ENCODE measurements around the gene KIRREL1.

Gene KIRREL1

DNA sequence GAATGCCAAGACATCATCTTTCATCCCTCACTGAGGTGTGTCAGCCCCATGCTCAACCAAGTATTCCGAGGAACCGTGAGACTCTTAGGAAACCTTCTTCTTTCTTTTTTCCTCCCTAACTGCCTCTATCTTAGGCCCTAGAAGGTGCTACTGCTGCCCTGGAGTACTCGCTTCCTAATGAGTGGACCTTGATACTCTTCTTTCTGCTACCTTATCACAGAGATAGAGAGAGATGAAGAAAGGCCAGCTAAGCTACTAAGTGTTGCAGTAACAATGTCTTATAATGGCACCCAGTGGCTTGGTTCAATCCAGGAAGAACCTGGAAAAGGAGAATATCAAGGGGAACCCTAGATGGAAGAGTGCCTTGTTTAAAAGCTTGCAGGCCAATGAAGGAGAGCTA is 86.6 kb downstream of the KIRREL1 start:
- H3K9me3 ChIP-seq (ENCODE audit: low read length): no peaks in the 10 kb centered on the region
- H3K36me3 ChIP-seq (ENCODE audit: insufficient read depth, low read length): peaks cover 32% of the 10 kb centered on the region
- no peak overlapping the region for H2AFZ ChIP-seq (ENCODE audit: low read depth, low read length)
- H3K4me1 ChIP-seq (ENCODE audit: insufficient read depth, low read length): no peaks in the 10 kb centered on the region
- no peaks in the 10 kb centered on the region for H3K27me3 ChIP-seq (ENCODE audit: insufficient read depth, low read length)
- H3K4me3 ChIP-seq (ENCODE audit: low read length): no peak overlapping the region

- Histone ChIP-seq H3K27me3 (ENCODE audit: insufficient read depth, low read length) (no peaks in the 10 kb centered on the region), H3K36me3 (ENCODE audit: insufficient read depth, low read length) (peaks cover 52% of the 10 kb centered on the region), H2AFZ (ENCODE audit: low read depth, low read length) (no peak overlapping the region), H3K4me3 (ENCODE audit: low read length) (no peak overlapping the region), H3K9me3 (ENCODE audit: low read length) (no peaks in the 10 kb centered on the region), H3K4me1 (ENCODE audit: insufficient read depth, low read length) (no peaks in the 10 kb centered on the region)
Observed at GRCh38 chr1:158084336-158084735, 90.9 kb downstream of the KIRREL1 start.

DNA sequence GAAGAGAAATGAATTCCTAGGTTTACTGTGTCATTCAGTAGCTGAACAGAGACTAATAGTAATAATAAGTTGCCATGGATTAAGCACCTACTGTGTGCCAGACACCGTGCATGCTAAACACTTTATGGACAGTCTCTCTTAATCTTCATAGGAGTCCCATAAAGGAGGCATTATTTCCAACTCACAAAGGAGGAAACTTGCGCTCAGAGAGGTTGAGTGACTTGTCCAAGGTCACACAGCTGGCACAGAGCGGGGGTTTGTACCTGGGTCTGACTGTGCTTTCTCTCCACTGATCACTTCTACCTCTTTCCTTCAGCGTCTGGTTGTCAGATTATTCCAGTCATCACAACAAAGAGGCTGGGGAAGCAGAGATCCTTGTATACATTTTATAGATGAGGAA is 91.3 kb downstream of the KIRREL1 start:
- Histone ChIP-seq H3K27me3 (ENCODE audit: insufficient read depth, low read length) (no peaks in the 10 kb centered on the region), H3K36me3 (ENCODE audit: insufficient read depth, low read length) (peaks cover 55% of the 10 kb centered on the region), H3K4me1 (ENCODE audit: insufficient read depth, low read length) (no peaks in the 10 kb centered on the region), H2AFZ (ENCODE audit: low read depth, low read length) (no peak overlapping the region), H3K4me3 (ENCODE audit: low read length) (no peak overlapping the region), H3K9me3 (ENCODE audit: low read length) (no peaks in the 10 kb centered on the region)

DNA sequence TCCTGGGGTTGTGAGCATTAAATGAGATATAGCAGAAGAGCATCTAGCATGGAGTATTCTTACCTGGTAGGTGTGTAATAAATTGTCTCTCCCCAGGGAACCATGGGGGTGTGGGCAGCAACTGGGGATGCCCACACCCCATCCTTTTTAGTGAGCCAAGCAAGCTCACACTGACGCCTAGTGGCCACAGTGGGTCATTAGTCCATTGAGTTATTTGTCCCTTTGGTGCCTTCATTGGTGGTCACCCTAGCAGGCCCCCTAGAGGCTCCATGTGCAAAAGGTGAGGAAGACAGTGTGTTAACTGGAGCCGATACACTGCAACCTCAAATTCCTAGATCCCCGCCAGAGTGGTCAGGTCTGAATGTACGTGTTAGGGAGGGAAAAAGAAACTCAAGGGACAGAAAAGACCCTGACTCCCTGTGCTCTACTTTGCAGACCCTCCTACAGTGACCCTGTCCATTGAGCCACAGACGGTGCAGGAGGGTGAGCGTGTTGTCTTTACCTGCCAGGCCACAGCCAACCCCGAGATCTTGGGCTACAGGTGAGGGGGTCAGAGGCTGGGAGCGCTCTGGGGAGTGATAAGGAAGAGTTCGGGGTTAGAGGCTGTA is 94.0 kb downstream of the KIRREL1 start:
- H3K36me3 ChIP-seq (ENCODE audit: insufficient read depth, low read length): peaks cover 56% of the 10 kb centered on the region
- H3K4me1 ChIP-seq (ENCODE audit: insufficient read depth, low read length): no peaks in the 10 kb centered on the region
- no peak overlapping the region for H3K4me3 ChIP-seq (ENCODE audit: low read length)
- H2AFZ ChIP-seq (ENCODE audit: low read depth, low read length): no peak overlapping the region
- no peaks in the 10 kb centered on the region for H3K27me3 ChIP-seq (ENCODE audit: insufficient read depth, low read length)
- no peaks in the 10 kb centered on the region for H3K9me3 ChIP-seq (ENCODE audit: low read length)

GRCh38 chr1:158089476-158089875 is 96.0 kb downstream of the KIRREL1 start:
- H3K4me3 ChIP-seq (ENCODE audit: low read length): no peak overlapping the region
- H3K36me3 ChIP-seq (ENCODE audit: insufficient read depth, low read length): peaks cover 67% of the 10 kb centered on the region
- H2AFZ ChIP-seq (ENCODE audit: low read depth, low read length): no peak overlapping the region
- H3K4me1 ChIP-seq (ENCODE audit: insufficient read depth, low read length): no peaks in the 10 kb centered on the region
- H3K27me3 ChIP-seq (ENCODE audit: insufficient read depth, low read length): no peaks in the 10 kb centered on the region
- no peaks in the 10 kb centered on the region for H3K9me3 ChIP-seq (ENCODE audit: low read length)

DNA sequence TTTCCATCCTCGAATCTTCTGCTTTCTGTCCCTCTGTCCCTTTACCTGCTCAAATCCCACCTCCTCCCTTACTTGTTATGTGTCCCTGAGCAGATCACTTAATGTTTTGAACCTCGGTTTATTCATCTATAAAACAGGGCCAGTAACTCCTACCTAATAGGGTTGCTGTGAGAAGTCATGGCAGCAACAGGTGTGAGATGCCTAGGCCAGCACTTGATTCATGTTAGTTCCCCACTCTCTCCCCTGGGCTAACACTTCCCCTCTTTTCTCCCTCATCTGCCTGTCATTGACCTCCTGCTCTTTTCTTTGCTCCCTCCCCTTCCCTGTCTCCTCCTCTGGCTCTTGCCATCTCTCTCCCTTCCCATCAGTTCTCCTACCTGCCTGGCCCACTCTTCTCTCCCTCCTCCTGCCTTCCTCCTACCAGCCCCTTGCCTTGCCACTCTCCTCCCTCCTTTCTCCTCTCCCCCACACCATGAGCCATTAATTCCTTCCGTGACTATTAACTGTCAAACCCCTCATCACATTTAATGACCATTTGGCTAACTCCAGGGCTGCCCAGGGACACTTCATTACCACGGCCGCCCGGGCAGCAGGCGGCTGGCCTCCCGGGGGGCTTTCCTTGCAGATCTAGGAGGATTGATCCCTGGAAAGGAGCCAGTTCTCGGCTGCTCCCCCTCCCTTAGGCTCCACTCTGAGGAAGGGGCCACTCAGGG is 96.6 kb downstream of the KIRREL1 start:
- Histone ChIP-seq H3K4me1 (ENCODE audit: insufficient read depth, low read length) (no peaks in the 10 kb centered on the region), H2AFZ (ENCODE audit: low read depth, low read length) (no peak overlapping the region), H3K9me3 (ENCODE audit: low read length) (no peaks in the 10 kb centered on the region), H3K36me3 (ENCODE audit: insufficient read depth, low read length) (peaks cover 62% of the 10 kb centered on the region), H3K27me3 (ENCODE audit: insufficient read depth, low read length) (no peaks in the 10 kb centered on the region), H3K4me3 (ENCODE audit: low read length) (no peak overlapping the region)

GRCh38 chr1:158093376-158093775 is 99.9 kb downstream of the KIRREL1 start:
- no peaks in the 10 kb centered on the region for H3K9me3 ChIP-seq (ENCODE audit: low read length)
- H3K27me3 ChIP-seq (ENCODE audit: insufficient read depth, low read length): no peaks in the 10 kb centered on the region
- H3K36me3 ChIP-seq (ENCODE audit: insufficient read depth, low read length): peaks cover 39% of the 10 kb centered on the region
- no peak overlapping the region for H3K4me3 ChIP-seq (ENCODE audit: low read length)
- no peak overlapping the region for H2AFZ ChIP-seq (ENCODE audit: low read depth, low read length)
- H3K4me1 ChIP-seq (ENCODE audit: insufficient read depth, low read length): no peaks in the 10 kb centered on the region

DNA sequence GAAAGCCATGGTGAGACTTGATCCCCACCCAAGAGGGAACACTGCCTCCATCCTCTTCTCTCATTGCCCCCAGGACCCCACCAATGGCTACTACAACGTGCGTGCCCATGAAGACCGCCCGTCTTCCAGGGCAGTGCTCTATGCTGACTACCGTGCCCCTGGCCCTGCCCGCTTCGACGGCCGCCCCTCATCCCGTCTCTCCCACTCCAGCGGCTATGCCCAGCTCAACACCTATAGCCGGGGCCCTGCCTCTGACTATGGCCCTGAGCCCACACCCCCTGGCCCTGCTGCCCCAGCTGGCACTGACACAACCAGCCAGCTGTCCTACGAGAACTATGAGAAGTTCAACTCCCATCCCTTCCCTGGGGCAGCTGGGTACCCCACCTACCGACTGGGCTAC is 101.1 kb downstream of the KIRREL1 start:
- H3K36me3 ChIP-seq (ENCODE audit: insufficient read depth, low read length): peaks cover 36% of the 10 kb centered on the region
- H3K4me1 ChIP-seq (ENCODE audit: insufficient read depth, low read length): peaks cover 10% of the 10 kb centered on the region
- H2AFZ ChIP-seq (ENCODE audit: low read depth, low read length): no peak overlapping the region
- H3K4me3 ChIP-seq (ENCODE audit: low read length): no peak overlapping the region
- no peaks in the 10 kb centered on the region for H3K27me3 ChIP-seq (ENCODE audit: insufficient read depth, low read length)
- H3K9me3 ChIP-seq (ENCODE audit: low read length): no peaks in the 10 kb centered on the region

- no peak overlapping the region for H2AFZ ChIP-seq (ENCODE audit: low read depth, low read length)
- peaks cover 29% of the 10 kb centered on the region for H3K36me3 ChIP-seq (ENCODE audit: insufficient read depth, low read length)
- no peaks in the 10 kb centered on the region for H3K27me3 ChIP-seq (ENCODE audit: insufficient read depth, low read length)
- no peaks in the 10 kb centered on the region for H3K9me3 ChIP-seq (ENCODE audit: low read length)
- H3K4me1 ChIP-seq (ENCODE audit: insufficient read depth, low read length): peaks cover 18% of the 10 kb centered on the region
- no peak overlapping the region for H3K4me3 ChIP-seq (ENCODE audit: low read length)
Observed at GRCh38 chr1:158095737-158096335, 102.4 kb downstream of the KIRREL1 start.

GRCh38 chr1:158098256-158098655 is 104.8 kb downstream of the KIRREL1 start:
- Histone ChIP-seq H3K4me3 (ENCODE audit: low read length) (no peak overlapping the region), H2AFZ (ENCODE audit: low read depth, low read length) (no peak overlapping the region), H3K36me3 (ENCODE audit: insufficient read depth, low read length) (peaks cover 12% of the 10 kb centered on the region), H3K27me3 (ENCODE audit: insufficient read depth, low read length) (no peaks in the 10 kb centered on the region), H3K9me3 (ENCODE audit: low read length) (no peaks in the 10 kb centered on the region), H3K4me1 (ENCODE audit: insufficient read depth, low read length) (peaks cover 32% of the 10 kb centered on the region)

- peaks cover 3% of the 10 kb centered on the region for H3K36me3 ChIP-seq (ENCODE audit: insufficient read depth, low read length)
- H2AFZ ChIP-seq (ENCODE audit: low read depth, low read length): no peak overlapping the region
- peaks cover 38% of the 10 kb centered on the region for H3K4me1 ChIP-seq (ENCODE audit: insufficient read depth, low read length)
- H3K4me3 ChIP-seq (ENCODE audit: low read length): no peak overlapping the region
- H3K9me3 ChIP-seq (ENCODE audit: low read length): no peaks in the 10 kb centered on the region
- no peaks in the 10 kb centered on the region for H3K27me3 ChIP-seq (ENCODE audit: insufficient read depth, low read length)
Observed at GRCh38 chr1:158099185-158099584, 105.7 kb downstream of the KIRREL1 start.

- no peaks in the 10 kb centered on the region for H3K27me3 ChIP-seq (ENCODE audit: insufficient read depth, low read length)
- H3K9me3 ChIP-seq (ENCODE audit: low read length): no peaks in the 10 kb centered on the region
- peaks cover 46% of the 10 kb centered on the region for H3K4me1 ChIP-seq (ENCODE audit: insufficient read depth, low read length)
- no peak overlapping the region for H3K4me3 ChIP-seq (ENCODE audit: low read length)
- H3K36me3 ChIP-seq (ENCODE audit: insufficient read depth, low read length): no peaks in the 10 kb centered on the region
- H2AFZ ChIP-seq (ENCODE audit: low read depth, low read length): no peak overlapping the region
Observed at GRCh38 chr1:158100498-158100897, 107.1 kb downstream of the KIRREL1 start.

DNA sequence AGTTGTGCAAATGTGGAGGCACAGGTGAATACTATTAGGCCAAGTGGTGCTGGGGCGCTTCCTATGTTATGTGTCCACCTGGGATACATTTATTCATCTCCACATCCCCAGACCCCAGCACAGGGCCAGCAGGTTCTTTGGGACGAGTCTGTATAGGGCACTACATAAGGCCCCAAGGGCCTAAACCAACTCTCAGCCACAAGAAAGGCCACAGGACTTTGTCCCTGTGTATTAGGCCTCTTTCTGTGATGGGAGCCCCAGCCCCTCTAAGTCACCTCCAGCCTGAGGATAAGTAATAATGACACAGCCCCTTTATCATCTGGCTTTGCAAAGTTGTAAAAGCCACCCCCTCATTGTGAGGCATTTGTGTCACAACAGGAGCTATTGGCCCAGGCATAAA is 108.0 kb downstream of the KIRREL1 start:
- Histone ChIP-seq H3K9me3 (ENCODE audit: low read length) (no peaks in the 10 kb centered on the region), H3K27me3 (ENCODE audit: insufficient read depth, low read length) (no peaks in the 10 kb centered on the region), H3K4me1 (ENCODE audit: insufficient read depth, low read length) (peaks cover 53% of the 10 kb centered on the region), H3K4me3 (ENCODE audit: low read length) (no peak overlapping the region), H3K36me3 (ENCODE audit: insufficient read depth, low read length) (no peaks in the 10 kb centered on the region), H2AFZ (ENCODE audit: low read depth, low read length) (no peak overlapping the region)
